Body of pancreas (tissue), 4 donors: ENCODE measurements around the gene SIRT7.

Experiments
- CTCF ChIP-seq, 7 experiments: fragments of 450-650 bp in 4 of 7; fragments of 200-600 bp in 3 of 7; sonication (generic) in 3 of 7; IDR thresholded peaks; one replicate each; pipeline ENCODE4 v1.5.1; 2016 to 2019; ENCODE audit warnings: antibody characterized with exemption in 7 of 7
- POLR2A ChIP-seq, 3 donors: fragments of 450-650 bp; IDR thresholded peaks; one replicate each; pipeline ENCODE4 v1.6.1; 2016; ENCODE audit warnings: antibody characterized with exemption in 3 of 3, mild to moderate bottlenecking in 2 of 3

- TF ChIP-seq POLR2A (IDR thresholded peaks at IDR 0.05): no peak
- no peak for TF ChIP-seq CTCF (IDR thresholded peaks at IDR 0.05)
Observed at GRCh38 chr17:81924557-81925532, 6.9 kb upstream of the SIRT7 start.
